NCI-H2081 treated with DMSO at 0.1 percent for 48 hours (cell line): ENCODE data around the gene WDR38.

Experiments used
- DNase-seq: peaks from one replicate; lab custom pipeline; 2025; lab: John Stamatoyannopoulos, UW

Gene WDR38

GRCh38 chr9:124852829-124853531 is at the start of gene WDR38:
TSS of gene WDR38 (plus strand) at chr9:124853460. CDS start at chr9:124853532, 72 bp downstream.
- DNase-seq = no peak

GRCh38 chr9:124803911-124804310 is 49.3 kb upstream of the WDR38 start:
- no peak for DNase-seq

GRCh38 chr9:124805186-124805585 is 48.1 kb upstream of the WDR38 start:
- DNase-seq = no peak

- no peak for DNase-seq
Measured at GRCh38 chr9:124808246-124808956, 44.9 kb upstream of the WDR38 start.

GRCh38 chr9:124809211-124809610 is 44.0 kb upstream of the WDR38 start:
- DNase-seq = no peak

- no peak for DNase-seq
Measured at GRCh38 chr9:124809741-124810500, 43.3 kb upstream of the WDR38 start.

- no peak for DNase-seq
Measured at GRCh38 chr9:124810663-124811355, 42.5 kb upstream of the WDR38 start.

GRCh38 chr9:124812441-124812876 is 40.8 kb upstream of the WDR38 start:
- no peak for DNase-seq

- no peak for DNase-seq
Measured at GRCh38 chr9:124813041-124813440, 40.2 kb upstream of the WDR38 start.

- DNase-seq = no peak
Measured at GRCh38 chr9:124813501-124814163, 39.6 kb upstream of the WDR38 start.

GRCh38 chr9:124814164-124814535 is 39.1 kb upstream of the WDR38 start:
- no peak for DNase-seq

GRCh38 chr9:124815601-124816000 is 37.7 kb upstream of the WDR38 start:
- DNase-seq = no peak

GRCh38 chr9:124818431-124819281 is 34.6 kb upstream of the WDR38 start:
- DNase-seq = no peak

- no peak for DNase-seq
Measured at GRCh38 chr9:124820698-124821623, 32.3 kb upstream of the WDR38 start.

- no peak for DNase-seq
Measured at GRCh38 chr9:124828489-124829333, 24.5 kb upstream of the WDR38 start.

- DNase-seq = no peak
Measured at GRCh38 chr9:124829334-124829669, 24.0 kb upstream of the WDR38 start.

GRCh38 chr9:124830593-124830992 is 22.7 kb upstream of the WDR38 start:
- DNase-seq = no peak

- DNase-seq = no peak
Measured at GRCh38 chr9:124831642-124832364, 21.5 kb upstream of the WDR38 start.
